ENCODE measurements around the gene PRKN.

PRKN gene

GRCh38 chr6:162644153-162644552 lies 83.4 kb downstream of the PRKN start:
- Histone ChIP-seq H3K27me3 (ENCODE audit: insufficient read depth, poor library complexity, severe bottlenecking) (no peaks in the 10 kb centered on the region), H3K27ac (replicated peaks) (no peak overlapping the region), H3K4me3 (replicated peaks; ENCODE audit: insufficient read depth, low read length) (no peak overlapping the region)
- TF ChIP-seq REST (IDR thresholded peaks at IDR 0.05; ENCODE audit: insufficient replicate concordance, low read depth) (no peak), SPI1 (IDR thresholded peaks at IDR 0.05; ENCODE audit: borderline replicate concordance, low read depth) (no peak)
- DNase-seq (ENCODE audit: low read depth in 1 of 2, low spot score in 1 of 2): no peak

- no peak overlapping the region for H3K4me3 ChIP-seq (replicated peaks; ENCODE audit: insufficient read depth, low read length)
- H3K27me3 ChIP-seq (ENCODE audit: insufficient read depth, poor library complexity, severe bottlenecking): no peaks in the 10 kb centered on the region
- no peak overlapping the region for H3K27ac ChIP-seq (replicated peaks)
- no peak for DNase-seq (ENCODE audit: low read depth in 1 of 2, low spot score in 1 of 2)
- no peak for TF ChIP-seq GABPA (IDR thresholded peaks at IDR 0.05; ENCODE audit: low read depth)
- TF ChIP-seq REST (IDR thresholded peaks at IDR 0.05; ENCODE audit: insufficient replicate concordance, low read depth): no peak
- no peak for TF ChIP-seq SPI1 (IDR thresholded peaks at IDR 0.05; ENCODE audit: borderline replicate concordance, low read depth)
- no peak for TF ChIP-seq CTCF (IDR thresholded peaks at IDR 0.05; ENCODE audit: insufficient read depth, low read length)
These were observed 86.8 kb downstream of the PRKN start for GRCh38 chr6:162640756-162641155.

- no peak for DNase-seq (ENCODE audit: low read depth in 1 of 2, low spot score in 1 of 2)
- Histone ChIP-seq H3K4me3 (replicated peaks; ENCODE audit: insufficient read depth, low read length) (no peak overlapping the region), H3K27me3 (ENCODE audit: insufficient read depth, poor library complexity, severe bottlenecking) (no peaks in the 10 kb centered on the region), H3K27ac (replicated peaks) (no peak overlapping the region)
- TF ChIP-seq GABPA (IDR thresholded peaks at IDR 0.05; ENCODE audit: low read depth) (no peak), SPI1 (IDR thresholded peaks at IDR 0.05; ENCODE audit: borderline replicate concordance, low read depth) (no peak), REST (IDR thresholded peaks at IDR 0.05; ENCODE audit: insufficient replicate concordance, low read depth) (no peak), POLR2AphosphoS5 (IDR thresholded peaks at IDR 0.05; ENCODE audit: low read depth) (no peak), CTCF (IDR thresholded peaks at IDR 0.05; ENCODE audit: insufficient read depth, low read length) (no peak)
These were observed 87.6 kb downstream of the PRKN start for GRCh38 chr6:162639951-162640350.
